Adrenal gland (tissue), 12 donors: ENCODE results near the gene PNPLA5. TPM values are rescaled to one million over a fixed set of nuclear protein-coding genes. Genes with fewer than 3 reads are reported as not detected.

ENCODE experiments used
- DNase-seq, 7 donors: peaks; one replicate each; pipeline ENCODE4 v3.0.0-alpha.2; 2019 to 2020
- H3K27ac ChIP-seq, 5 donors: fragments of 200-600 bp; sonication (generic) in 4 of 5; 1 replicate in 3 of 5; 2 replicates in 2 of 5; pipeline versions ENCODE4 v1.5.1 to v1.8.0; 2016 to 2020; ENCODE audit warnings: mild to moderate bottlenecking in 1 of 5
- H3K27me3 ChIP-seq: fragments of 200-600 bp; 2 replicates; pipeline ENCODE4 v1.8.0; 2021
- H3K36me3 ChIP-seq, 2 donors: fragments of 200-600 bp; replicated peaks in 1 of 2; 1 replicate in 1 of 2; 2 replicates in 1 of 2; pipeline versions ENCODE4 v1.5.1 to v1.8.0; 2018 to 2022
- H3K4me1 ChIP-seq, 2 donors: fragments of 200-600 bp; replicated peaks in 1 of 2; 1 replicate in 1 of 2; 2 replicates in 1 of 2; pipeline versions ENCODE4 v1.5.1 to v1.8.0; 2018 to 2021
- H3K4me3 ChIP-seq, 4 donors: fragments of 200-600 bp; sonication (generic) in 3 of 4; one replicate each; pipeline ENCODE4 v1.5.1; 2016 to 2018
- H3K9me3 ChIP-seq, 3 donors: fragments of 200-600 bp; sonication (generic) in 1 of 3; replicated peaks in 1 of 3; 1 replicate in 2 of 3; 2 replicates in 1 of 3; pipeline versions ENCODE4 v1.5.1 to v1.8.0; 2016 to 2021
- CTCF ChIP-seq, 6 experiments: fragments of 450-650 bp in 4 of 6; fragments of 200-600 bp in 2 of 6; sonication (generic) in 1 of 6; IDR thresholded peaks; 1 replicate in 5 of 6; 2 replicates in 1 of 6; pipeline versions ENCODE4 v1.5.1 to v1.8.0; 2016 to 2021; ENCODE audit warnings: antibody characterized with exemption in 6 of 6, mild to moderate bottlenecking in 2 of 6, moderate library complexity in 1 of 6
- POLR2A ChIP-seq, 2 donors: fragments of 450-650 bp; IDR thresholded peaks; one replicate each; pipeline ENCODE4 v1.6.1; 2017; ENCODE audit warnings: antibody characterized with exemption in 2 of 2, mild to moderate bottlenecking in 2 of 2, moderate library complexity in 1 of 2
- WGBS, 4 donors: extraction: QIAGEN DNeasy Blood & Tissue Kit in 2 of 4; methylation state at CpG; one replicate each; pipeline versions ENCODE4 v1.1.5 to v1.1.7; 2013 to 2017; 5-methylcytosine and 5-hydroxymethylcytosine counted together
- intact Hi-C, 2 donors: fragments of 100-400 bp; cut with DNase I; formaldehyde crosslinking; loops; one replicate each; pipeline versions ENCODE4 v1.14.1 to v1.15.0; 2022 to 2023
- polyA plus RNA-seq, 3 donors: library from polyadenylated mRNA; stranded (reverse); fragments of 200-250 nt in 2 of 3; fragments of 350-450 nt in 1 of 3; fragmentation: Illumina TruSeq in 1 of 3; extraction: RNeasy Lipid Tissue Mini Kit (QIAGEN cat#74804) in 1 of 3; gene quantifications; one replicate each; pipeline ENCODE4 v1.2.3, GENCODE V29; 2013 to 2014
- total RNA-seq, 9 donors: library from RNA; depleted of rRNA in 4 of 9; stranded (reverse); fragments of >200 nt in 4 of 9; fragments of 120-200 nt in 1 of 9; fragmentation: NEBNext Ultra II Directional in 1 of 9; extraction: Animal tissue kit (Norgen Biotek cat#: 25700) in 1 of 9; gene quantifications; one replicate each; pipeline versions ENCODE4 v1.1.0 to v1.2.4, GENCODE V29; 2013 to 2023
- donor health status: healthy with polysubstance abuse.
- donor health status: Bipolar disorder and iron deficiency.
- donor health status: DM: yes; HTN: yes; CAD: no.
- donor health status: DM: no; HTN: no; CAD: no.
- donor health status: DM: no; HTN: no; CAD: no.
- donor health status: DM: yes; HTN: yes; CAD: no.

Gene PNPLA5
- total and polyA plus RNA-seq, 12 donors = not detected

GRCh38 chr22:43919106-43919973 is 27.5 kb upstream of the PNPLA5 start:
- 71 to 82% (median 75%) methylated on average over 15 to 16 of the region's 16 CpGs for WGBS, 4 donors
- TF ChIP-seq POLR2A (IDR thresholded peaks at IDR 0.05) (no peak), CTCF (IDR thresholded peaks at IDR 0.05) (no peak)
- no peak overlapping the region for H3K4me3 ChIP-seq
- H3K4me1 ChIP-seq = peaks cover 6 to 7% of the 10 kb centered on the region in 2 donors
- H3K9me3 ChIP-seq = no peaks in the 10 kb centered on the region
- H3K27ac ChIP-seq = no peak overlapping the region
- no peak for DNase-seq
- intact Hi-C loops = no loop called here
- H3K27me3 ChIP-seq = no peaks in the 10 kb centered on the region
- no peaks in the 10 kb centered on the region for H3K36me3 ChIP-seq

- Histone ChIP-seq H3K9me3 (no peaks in the 10 kb centered on the region), H3K4me3 (no peak overlapping the region), H3K36me3 (no peaks in the 10 kb centered on the region), H3K4me1 (no peaks in the 10 kb centered on the region), H3K27ac (no peak overlapping the region), H3K27me3 (no peaks in the 10 kb centered on the region)
- TF ChIP-seq CTCF (IDR thresholded peaks at IDR 0.05) (no peak), POLR2A (IDR thresholded peaks at IDR 0.05) (no peak)
- intact Hi-C loops = no loop called here
- WGBS, 4 donors = 68 to 90% (median 81%) methylated on average over 6 of the region's 6 CpGs
- DNase-seq = no peak
Measured at GRCh38 chr22:43917521-43917920, 25.7 kb upstream of the PNPLA5 start.

DNA sequence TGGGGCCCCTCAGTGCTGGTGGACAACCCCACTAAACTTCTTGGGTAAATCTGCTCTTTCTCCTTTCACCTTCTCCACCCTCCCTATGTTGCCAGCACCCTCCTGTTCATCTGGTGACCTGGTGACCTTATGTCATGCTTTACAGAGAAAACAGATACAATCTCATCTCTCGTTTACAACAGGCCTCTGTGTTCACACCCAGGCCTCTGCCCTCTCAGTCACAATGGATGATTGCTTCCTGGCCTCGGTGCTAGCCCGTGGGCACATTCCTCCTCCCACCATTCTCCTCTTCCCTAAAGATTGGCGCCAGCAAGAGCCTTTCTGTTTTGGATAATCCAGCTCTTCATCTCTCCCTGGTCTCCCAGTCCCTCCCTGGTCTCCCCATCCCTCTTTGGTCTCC is 19.5 kb upstream of the PNPLA5 start:
- Histone ChIP-seq H3K4me1 (no peaks in the 10 kb centered on the region), H3K36me3 (no peaks in the 10 kb centered on the region), H3K27me3 (no peaks in the 10 kb centered on the region), H3K9me3 (no peaks in the 10 kb centered on the region), H3K4me3 (no peak overlapping the region), H3K27ac (no peak overlapping the region)
- intact Hi-C loops = no loop called here
- 19 to 45% (median 27%) methylated on average over 4 of the region's 4 CpGs for WGBS, 4 donors
- DNase-seq = no peak
- no peak for TF ChIP-seq CTCF (IDR thresholded peaks at IDR 0.05)
- TF ChIP-seq POLR2A (IDR thresholded peaks at IDR 0.05) = no peak

DNA sequence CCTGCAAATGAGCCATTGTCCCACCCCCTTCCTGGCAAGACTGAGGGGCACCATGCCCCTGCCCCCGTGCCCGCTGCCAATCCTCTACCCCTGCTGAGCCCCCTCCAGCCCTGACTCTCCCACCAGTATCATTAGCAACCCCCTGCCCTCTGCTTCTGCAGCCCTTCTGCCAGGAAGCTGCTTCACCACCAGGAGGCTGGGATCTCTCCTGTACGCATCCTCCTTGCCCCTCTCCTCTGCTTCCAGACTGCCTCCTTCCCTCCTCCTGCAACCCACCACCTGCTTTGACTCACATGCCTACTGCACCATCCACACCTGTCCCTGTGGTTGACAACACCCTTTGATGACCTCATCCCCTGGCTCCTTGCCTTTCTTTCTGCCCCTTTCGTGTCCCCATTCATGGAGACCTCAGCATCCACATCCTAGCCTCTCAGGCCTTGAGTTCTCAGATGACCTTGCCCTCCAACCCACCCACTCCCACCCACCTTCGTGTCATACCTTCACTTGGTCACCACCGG is 18.4 kb upstream of the PNPLA5 start:
- Histone ChIP-seq H3K27me3 (no peaks in the 10 kb centered on the region), H3K4me3 (no peak overlapping the region)
- no peak for TF ChIP-seq CTCF (IDR thresholded peaks at IDR 0.05)
- TF ChIP-seq POLR2A (IDR thresholded peaks at IDR 0.05) = no peak

More for the DNA sequence above, 18.4 kb upstream of the PNPLA5 start:
- no peaks in the 10 kb centered on the region for H3K36me3 ChIP-seq
- no peaks in the 10 kb centered on the region for H3K4me1 ChIP-seq
- no peaks in the 10 kb centered on the region for H3K9me3 ChIP-seq
- WGBS, 4 donors = 65 to 70% (median 66%) methylated on average over 4 to 6 of the region's 6 CpGs
- intact Hi-C loops = no loop called here
- no peak for DNase-seq
- no peak overlapping the region for H3K27ac ChIP-seq
